AG08395 (cell line): ENCODE measurements around the gene THSD7A.
A peak's percentile ranks its signal among the peaks of the same experiment; 100 is the strongest.

Experiments used
- DNase-seq: peaks from one replicate; pipeline ENCODE4 v3.0.0; 2012; ENCODE audit warnings: mixed read lengths, low spot score

Gene THSD7A

DNA sequence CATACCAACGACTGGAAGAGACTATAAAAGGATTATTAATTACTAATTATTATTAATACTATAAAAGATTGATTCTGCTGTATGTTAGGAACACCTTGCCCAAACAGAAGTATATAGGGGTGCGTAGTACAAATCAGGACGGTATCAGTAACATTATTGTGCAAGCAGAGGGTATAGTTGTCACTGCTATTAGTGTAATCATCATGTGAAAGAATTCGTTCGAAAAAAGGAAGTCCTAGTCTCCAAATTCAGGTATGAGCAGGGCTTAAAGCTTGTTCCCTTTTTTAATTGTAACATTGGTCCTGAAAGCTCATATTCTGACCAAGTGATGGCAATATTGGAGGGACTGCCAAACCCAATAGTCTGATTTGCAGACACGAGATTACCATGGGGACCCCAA is 81.8 kb downstream of the THSD7A start:
- no peak for DNase-seq

DNA sequence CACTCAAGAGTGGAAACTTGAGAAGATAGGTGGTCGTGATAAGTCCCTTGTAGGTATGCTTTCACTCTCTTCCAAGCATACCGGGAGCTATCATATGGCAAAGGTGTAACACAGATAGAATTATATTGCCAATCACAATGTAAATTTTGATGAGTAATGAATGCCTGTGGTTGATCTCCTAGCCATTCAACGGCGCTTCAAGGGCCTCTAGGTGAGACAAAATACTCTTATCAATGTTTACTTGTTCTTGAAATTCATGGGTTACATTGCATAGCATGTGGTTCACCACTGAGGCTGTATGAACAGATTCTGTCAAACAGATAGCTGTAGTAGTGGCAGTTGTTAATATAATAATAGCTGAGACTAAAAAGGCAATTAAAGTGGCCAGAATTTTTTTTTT is 82.4 kb downstream of the THSD7A start:
- DNase-seq, result no peak

GRCh38 chr7:11748884-11749283 is 83.1 kb downstream of the THSD7A start:
- DNase-seq, result no peak

DNA sequence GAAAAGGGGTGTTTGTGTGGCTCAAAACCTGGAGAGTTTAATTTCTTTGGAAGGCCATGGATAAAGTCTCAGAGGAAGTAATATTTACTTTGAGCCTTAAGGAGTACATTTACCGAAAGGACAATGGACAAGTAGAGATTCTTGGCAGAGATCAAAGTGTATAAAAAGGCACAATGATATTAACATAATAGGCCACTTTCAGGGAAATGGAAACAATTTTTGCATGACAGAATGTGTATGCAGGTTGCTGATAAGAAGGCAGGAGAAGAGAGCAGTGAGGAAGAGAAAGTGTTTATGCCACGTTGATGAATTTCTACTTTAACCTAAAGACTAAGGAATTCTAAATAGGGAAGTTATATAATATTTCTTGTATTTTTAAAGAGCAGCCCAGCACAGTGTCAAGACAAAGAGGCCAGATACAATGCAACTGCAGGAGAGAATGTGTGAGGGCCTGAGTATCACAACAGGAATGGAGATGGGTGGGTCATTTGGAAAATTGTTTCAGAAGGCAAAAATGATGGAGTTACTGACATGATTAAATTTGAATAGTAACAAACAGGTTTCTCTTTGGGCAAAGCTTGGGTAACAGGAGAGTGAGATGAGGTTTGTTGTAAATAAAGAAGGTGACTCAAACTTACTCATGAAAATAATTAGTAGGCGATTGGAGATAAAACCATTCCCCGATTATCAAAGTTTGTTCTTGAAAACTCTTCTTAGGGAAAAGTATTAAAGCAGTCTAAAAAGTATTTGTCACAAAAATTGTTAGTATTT is 84.1 kb downstream of the THSD7A start:
- DNase-seq, result no peak

DNA sequence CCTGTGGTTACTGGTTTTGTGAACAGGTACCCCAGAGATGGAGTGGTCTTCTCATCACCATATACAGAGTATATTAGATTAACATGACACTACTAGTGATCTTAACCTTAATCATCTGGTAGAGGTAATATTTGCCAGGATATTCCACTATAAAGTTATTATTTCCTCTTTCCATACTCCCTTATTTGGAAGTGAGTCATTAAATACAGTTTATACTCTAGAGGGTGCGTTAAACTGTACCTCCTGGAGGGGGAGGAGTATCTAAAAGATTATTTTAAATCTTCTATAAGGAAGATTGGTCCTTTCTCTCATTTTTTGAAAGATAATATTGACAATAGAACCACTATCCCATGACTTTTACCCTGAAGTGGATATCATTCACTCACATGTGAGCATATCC is 85.4 kb downstream of the THSD7A start:
- no peak for DNase-seq

DNA sequence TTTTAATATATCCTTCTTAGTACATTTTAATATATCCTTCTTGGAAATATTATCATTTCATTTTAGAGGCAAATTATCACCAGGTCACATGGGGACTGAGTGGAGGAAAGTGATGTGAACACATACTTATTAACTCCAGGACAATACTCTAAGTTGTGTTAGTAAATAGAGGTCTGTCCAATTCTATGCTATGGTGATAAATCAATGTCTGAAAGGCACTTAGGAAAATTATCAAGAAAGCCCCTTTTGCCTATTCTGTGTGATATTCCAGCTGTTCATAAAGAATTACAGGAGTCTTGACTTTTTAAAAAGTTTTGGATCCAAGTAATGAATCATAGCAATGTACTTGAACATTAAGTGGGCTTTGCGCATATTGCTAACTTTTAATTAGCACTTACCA is 88.5 kb downstream of the THSD7A start:
- no peak for DNase-seq

GRCh38 chr7:11743016-11743415 is 89.0 kb downstream of the THSD7A start:
- DNase-seq, result no peak

- DNase-seq, result no peak
Observed at GRCh38 chr7:11742496-11742895, 89.5 kb downstream of the THSD7A start.

DNA sequence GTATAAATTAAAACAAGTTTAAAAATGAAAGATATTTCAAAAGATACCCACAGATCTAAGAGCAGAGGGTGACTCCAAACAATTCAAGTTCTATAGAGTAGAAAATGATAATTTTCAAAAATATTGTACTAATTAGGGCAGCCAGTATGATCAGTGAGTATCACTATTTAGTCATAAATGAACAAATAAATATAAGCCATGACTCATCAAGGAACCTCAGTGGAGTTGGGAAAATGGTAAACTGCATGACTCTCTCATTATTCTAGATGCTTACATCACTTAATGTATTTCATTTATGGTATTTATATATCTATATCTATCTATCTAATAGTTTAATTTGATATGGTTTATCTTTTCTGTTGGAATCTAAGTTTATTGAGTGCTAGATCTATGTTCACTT is 94.3 kb downstream of the THSD7A start:
- no peak for DNase-seq

- no peak for DNase-seq
Observed at GRCh38 chr7:11732207-11732606, 99.8 kb downstream of the THSD7A start.

DNA sequence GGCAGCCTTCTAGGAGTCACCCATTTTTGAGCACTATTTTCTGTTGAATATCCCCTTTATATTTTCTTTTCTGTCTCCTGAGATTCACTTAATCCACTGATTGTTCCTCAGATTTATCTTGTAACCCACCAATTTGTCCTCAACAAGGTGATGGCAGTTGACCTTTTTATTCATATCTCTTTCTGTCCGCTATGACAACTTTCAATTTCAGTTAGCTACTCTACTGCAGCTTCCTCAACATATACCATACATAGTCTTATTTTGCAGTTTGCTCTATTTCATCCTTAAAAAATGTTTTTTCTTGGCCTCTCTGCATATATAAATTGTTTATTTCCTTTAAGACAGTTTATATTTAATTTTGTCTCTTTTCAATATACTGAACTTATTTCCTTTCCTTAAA is 101.3 kb downstream of the THSD7A start:
- no peak for DNase-seq

DNA sequence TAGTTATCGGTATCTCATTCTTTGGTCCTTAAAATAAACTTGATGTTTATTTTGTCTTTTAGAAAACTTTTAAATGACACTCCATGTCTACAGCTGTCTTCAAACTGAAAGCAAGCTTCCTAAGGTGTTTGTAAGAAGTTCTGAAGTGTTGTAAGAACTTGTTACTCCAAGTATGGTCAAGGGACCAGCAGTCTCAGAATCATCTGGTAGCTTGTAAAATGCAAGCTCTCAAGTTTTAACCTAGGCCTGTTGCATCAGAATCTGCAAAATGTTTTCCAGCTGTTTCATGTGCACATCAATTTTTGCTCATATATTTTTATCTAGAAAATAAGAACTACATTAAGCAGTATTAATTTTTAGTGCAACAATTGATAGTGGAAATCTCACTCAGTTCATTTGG is 104.1 kb downstream of the THSD7A start:
- no peak for DNase-seq

DNA sequence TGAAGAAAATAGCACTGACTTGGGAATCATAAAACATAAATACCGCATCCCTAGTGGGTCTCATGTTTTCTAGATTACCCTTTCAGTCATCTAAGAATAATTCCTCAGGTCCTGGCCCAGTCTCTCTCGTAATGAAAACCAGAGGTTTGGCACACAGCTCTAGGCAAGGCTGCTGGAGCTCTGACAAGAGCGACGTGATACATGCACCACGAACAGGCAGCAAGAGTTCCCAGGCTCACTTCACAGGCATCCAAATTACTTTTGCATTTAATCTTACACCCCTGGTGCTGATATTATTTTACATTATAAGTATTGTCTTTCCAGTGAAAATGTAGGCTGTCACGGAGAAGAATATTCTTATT is 105.2 kb downstream of the THSD7A start:
- DNase-seq, result peak; percentile 60

DNA sequence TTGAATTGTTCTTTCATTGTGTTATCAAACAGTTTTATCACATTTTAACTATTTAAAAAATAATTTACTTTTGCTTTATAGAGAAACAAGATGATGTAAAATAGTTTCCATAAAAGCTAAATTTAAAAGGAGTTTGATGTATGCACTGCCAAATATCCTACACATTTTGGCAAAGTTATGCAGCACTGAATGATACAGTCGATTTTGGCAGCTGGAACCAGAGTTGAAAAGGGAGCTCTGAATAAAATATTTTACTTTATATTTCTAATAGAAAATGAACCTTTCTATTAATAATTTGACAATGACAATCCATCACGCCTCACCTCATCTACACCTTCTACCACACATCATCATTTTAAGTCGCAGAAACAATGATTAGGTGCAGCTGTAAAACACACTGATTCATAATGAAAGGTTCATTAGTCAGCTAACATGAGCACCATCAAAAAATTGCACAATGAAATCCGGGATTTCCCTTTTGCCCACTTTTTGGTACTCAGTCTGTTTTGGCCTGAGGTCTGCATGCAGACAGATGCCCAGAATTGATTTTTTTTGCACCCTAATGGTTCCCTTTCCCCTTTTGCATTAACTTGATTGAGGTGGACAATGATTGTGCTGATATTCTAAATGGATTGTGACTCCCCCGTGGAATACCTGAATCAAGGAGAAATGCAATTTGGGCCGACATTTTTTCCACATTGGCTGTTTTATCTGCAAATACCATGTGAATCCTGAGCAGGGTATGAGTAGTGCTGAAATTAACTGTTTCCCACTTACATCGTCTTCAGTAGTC is 105.8 kb downstream of the THSD7A start:
- DNase-seq, result no peak

DNA sequence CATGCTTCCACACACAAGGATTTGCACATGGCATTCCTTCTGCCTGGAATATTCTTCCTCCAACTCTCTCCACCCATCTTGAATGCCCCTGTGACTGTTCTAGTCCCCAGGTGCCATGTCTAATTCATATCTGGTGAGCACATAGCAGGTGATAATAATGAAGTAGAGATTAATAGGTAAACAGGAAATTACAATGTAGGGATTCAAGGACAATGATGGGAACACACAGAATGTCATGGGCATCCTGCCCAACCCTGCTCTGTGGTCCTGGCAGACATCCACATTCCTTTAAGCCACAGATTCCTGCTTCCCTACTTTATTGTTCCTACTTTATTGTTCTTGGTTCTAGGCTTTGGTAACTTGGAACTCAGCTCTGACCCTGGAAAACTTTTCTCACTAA is 115.8 kb downstream of the THSD7A start:
- DNase-seq, result peak; percentile 5

DNA sequence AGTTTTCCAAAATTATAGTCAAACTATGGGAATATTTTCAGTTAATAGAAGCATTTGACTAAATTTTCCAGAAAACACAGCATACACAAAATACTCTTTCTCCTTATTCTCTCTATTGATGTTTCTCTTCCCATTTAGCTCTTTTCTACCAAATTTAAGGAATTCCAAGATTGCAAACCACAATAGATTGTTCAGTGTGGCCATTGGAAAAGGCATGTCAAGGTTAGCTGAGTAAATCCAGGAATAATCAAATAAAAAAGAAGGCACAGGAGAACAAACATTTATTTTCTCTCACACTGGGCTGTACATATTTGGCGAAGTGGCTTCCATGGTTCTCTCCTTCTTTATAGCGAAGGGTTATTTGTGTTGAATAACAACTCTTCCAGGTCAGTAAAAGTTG is 117.3 kb downstream of the THSD7A start:
- no peak for DNase-seq

DNA sequence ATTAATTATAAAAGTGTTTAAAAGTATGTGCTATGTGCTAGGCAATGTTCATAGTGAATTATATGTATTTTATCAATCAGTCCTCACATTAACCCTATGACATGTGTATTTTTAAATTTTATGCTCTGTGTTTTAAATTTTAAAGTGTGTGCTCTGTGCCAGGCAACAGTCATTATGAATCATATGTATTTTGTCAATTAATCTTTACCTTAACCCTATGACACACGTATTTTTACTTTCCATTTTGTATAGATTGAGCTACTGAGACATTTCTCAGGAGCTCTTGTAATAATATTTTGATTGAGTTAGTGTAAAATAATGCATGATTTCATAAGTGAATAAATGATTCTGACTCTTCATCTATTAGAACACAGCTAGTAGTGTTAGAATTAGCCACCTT is 117.8 kb downstream of the THSD7A start:
- DNase-seq, result no peak

- DNase-seq, result no peak
Observed at GRCh38 chr7:11713352-11713751, 118.6 kb downstream of the THSD7A start.

DNA sequence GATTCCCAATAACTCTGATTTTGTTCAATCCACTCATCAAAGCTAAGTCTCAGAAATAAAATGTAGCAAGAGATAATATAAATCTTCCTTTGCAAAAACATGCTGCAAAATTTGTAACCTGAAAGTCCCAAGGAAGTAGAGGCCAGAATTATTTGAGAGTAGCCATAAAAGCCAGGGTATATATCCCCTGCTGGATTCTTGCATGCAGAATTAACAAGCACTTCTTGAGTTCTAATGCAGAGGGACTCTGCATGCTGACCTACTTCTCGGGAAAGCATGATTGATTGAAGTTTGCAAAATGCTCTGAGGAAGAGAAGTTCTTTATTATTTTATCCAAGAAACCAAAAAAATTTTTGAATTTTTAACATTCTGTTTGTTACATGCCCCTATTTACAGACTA is 121.6 kb downstream of the THSD7A start:
- DNase-seq, result no peak

DNA sequence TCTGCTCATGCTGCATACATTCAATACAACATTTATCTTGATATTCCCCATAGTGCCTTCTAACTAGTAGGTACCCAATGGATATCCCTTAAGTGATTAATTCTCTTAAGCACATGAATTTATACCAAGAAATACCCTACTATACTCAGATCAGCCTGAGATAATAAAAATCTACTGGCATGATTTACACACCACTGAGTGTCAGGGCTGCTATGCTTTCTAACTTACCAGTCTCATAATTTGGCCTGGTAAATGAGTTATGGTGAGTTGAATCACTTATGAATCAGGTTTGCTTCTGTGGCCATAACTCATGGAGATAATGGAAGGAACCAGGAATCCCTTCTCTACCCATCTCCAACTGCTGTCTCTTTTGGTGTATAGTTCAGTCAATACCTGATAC is 122.8 kb downstream of the THSD7A start:
- DNase-seq, result no peak

GRCh38 chr7:11707606-11708193 is 124.3 kb downstream of the THSD7A start:
- no peak for DNase-seq

- no peak for DNase-seq
Observed at GRCh38 chr7:11706666-11707605, 125.1 kb downstream of the THSD7A start.
